ENCODE measurements around the gene PLPPR1. TPM values are rescaled to one million over a fixed set of nuclear protein-coding genes. Genes with fewer than 3 reads are reported as not detected.

PLPPR1 gene
- total RNA-seq, 1 experiment from 2014 or later: not detected

DNA sequence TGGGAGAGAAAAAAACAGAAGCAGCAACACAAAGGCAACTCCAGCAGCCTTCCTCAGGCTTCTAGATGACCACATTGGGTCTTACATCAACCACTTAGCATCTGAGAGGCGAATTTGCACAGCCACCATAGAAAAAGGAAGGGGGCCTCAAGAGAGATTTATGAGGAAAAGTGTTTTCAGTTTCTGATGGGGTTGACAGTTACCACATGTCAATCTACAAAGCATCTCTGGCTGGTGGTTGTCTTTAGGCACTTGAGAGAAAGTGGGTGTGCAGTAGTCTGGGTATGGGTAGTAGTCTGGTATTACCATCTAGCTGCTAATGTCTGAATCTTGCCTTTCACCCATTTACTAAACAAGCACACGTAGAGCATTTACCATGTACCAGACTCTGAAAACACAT is 218.8 kb downstream of the PLPPR1 start:
- no peak overlapping the region for H3K27ac Mint-ChIP-seq (ENCODE audit: unreplicated experiment)
- no TSS peak for BruUV-seq (replicated peaks)
- no peaks in the 10 kb centered on the region for H3K4me1 Mint-ChIP-seq (ENCODE audit: low read depth, unreplicated experiment)
- TF ChIP-seq, protein P1, sequence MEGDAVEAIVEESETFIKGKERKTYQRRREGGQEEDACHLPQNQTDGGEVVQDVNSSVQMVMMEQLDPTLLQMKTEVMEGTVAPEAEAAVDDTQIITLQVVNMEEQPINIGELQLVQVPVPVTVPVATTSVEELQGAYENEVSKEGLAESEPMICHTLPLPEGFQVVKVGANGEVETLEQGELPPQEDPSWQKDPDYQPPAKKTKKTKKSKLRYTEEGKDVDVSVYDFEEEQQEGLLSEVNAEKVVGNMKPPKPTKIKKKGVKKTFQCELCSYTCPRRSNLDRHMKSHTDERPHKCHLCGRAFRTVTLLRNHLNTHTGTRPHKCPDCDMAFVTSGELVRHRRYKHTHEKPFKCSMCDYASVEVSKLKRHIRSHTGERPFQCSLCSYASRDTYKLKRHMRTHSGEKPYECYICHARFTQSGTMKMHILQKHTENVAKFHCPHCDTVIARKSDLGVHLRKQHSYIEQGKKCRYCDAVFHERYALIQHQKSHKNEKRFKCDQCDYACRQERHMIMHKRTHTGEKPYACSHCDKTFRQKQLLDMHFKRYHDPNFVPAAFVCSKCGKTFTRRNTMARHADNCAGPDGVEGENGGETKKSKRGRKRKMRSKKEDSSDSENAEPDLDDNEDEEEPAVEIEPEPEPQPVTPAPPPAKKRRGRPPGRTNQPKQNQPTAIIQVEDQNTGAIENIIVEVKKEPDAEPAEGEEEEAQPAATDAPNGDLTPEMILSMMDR (IDR thresholded peaks at IDR 0.05; ENCODE audit: unreplicated experiment): no peak
- H3K36me3 Mint-ChIP-seq (ENCODE audit: insufficient read depth, unreplicated experiment): no peaks in the 10 kb centered on the region
- no peak for DNase-seq
- peaks cover 31% of the 10 kb centered on the region for H3K27me3 Mint-ChIP-seq (ENCODE audit: unreplicated experiment)
- CTCF ChIA-PET: interaction anchor here (0.8 kb wide), 1 partner anchor 64 kb away, joined by 4 read pairs; no protein-coding TSS in a partner anchor
- no peaks in the 10 kb centered on the region for H3K9me3 Mint-ChIP-seq (ENCODE audit: low read depth, unreplicated experiment)
- intact Hi-C loops (cut with micrococcal nuclease; ENCODE audit: unreplicated experiment): no loop called here
- no peak overlapping the region for H3K4me3 Mint-ChIP-seq (ENCODE audit: low read depth, unreplicated experiment)

DNA sequence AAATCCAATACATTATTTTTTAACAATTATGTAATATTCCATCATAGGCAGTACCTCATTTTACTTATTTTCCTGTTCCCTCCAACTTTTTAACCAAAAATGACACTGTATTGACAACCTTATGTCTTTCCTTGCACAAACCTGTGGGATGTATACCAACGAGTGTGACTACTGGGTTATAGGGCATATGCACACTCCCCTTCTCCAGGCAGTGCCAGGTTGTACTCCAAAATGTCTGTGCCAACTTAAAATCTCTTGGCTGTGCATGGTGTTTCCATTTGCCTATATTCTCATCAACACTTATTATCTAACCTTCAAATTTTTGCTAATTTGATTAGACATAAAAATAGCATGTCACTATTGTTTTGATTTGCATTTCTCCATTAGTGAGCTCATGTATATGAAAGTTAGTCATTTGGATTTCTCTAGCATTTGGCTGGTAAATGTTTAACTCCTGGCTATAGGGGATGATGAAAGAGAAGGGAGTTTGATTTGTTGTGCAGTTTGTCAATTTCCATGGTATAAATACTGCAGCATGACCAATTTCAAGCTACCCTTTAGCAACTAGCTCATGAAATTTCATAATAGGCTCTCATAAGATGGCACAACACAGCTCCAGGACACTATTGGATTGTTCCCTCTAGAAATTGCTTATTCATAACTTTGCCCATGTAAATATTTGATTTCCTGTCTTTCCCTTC is 226.4 kb downstream of the PLPPR1 start:
- no TSS peak for BruUV-seq (replicated peaks)
- Mint-ChIP-seq H3K27ac (ENCODE audit: unreplicated experiment) (no peak overlapping the region), H3K4me3 (ENCODE audit: low read depth, unreplicated experiment) (no peak overlapping the region), H3K27me3 (ENCODE audit: unreplicated experiment) (peaks cover 34% of the 10 kb centered on the region), H3K36me3 (ENCODE audit: insufficient read depth, unreplicated experiment) (no peaks in the 10 kb centered on the region), H3K4me1 (ENCODE audit: low read depth, unreplicated experiment) (no peaks in the 10 kb centered on the region), H3K9me3 (ENCODE audit: low read depth, unreplicated experiment) (no peaks in the 10 kb centered on the region)
- CTCF ChIA-PET: interaction anchor here (0.8 kb wide), 1 partner anchor 9 kb away, joined by 3 read pairs; no protein-coding TSS in a partner anchor
- TF ChIP-seq, protein P1 (IDR thresholded peaks at IDR 0.05; ENCODE audit: unreplicated experiment): no peak
- intact Hi-C loops (cut with micrococcal nuclease; ENCODE audit: unreplicated experiment): no loop called here
- DNase-seq: no peak

DNA sequence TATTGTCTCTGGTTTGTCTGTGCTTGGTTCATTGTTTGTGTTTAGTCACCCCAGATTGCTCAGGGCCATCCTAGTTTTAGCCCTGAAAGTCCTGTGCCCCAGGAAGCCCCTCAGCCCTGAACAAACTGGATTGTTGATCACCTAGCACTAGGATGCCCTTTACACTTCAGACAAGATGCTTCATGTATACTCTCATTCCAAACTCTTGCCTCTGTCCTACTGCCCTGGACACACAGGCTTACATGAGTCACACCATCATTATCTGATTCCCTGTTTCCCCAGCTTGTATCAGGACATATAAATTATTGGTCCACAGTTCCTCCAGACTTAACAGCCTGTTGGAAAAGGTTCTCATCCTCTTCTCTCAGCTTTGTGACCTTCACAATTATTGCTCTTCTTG is 236.2 kb downstream of the PLPPR1 start:
- BruUV-seq (replicated peaks): no TSS peak
- CTCF ChIA-PET: interaction anchor here (1.1 kb wide), 1 partner anchor 10 kb away, joined by 3 read pairs; no protein-coding TSS in a partner anchor

DNA sequence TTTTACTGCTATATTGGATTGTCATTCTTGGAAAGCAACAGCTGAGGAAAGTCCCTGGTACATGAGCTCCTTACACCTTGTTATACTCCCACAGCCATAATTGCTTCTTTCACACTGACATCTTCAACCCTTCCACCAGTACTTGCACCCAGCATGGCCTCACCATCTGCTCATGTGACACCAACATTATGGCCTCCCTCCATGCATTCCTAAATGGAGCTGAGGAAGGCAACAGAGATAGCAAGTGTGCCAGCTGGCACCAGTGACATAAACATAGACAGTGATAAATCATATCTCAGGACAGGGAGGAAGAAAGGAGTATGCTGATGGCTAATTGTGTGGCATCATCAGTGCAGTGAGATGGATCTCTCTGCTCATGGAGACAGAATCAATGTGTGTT is 236.7 kb downstream of the PLPPR1 start:
- Mint-ChIP-seq H3K9me3 (ENCODE audit: low read depth, unreplicated experiment) (no peaks in the 10 kb centered on the region), H3K4me1 (ENCODE audit: low read depth, unreplicated experiment) (no peaks in the 10 kb centered on the region), H3K27ac (ENCODE audit: unreplicated experiment) (no peak overlapping the region), H3K4me3 (ENCODE audit: low read depth, unreplicated experiment) (no peak overlapping the region), H3K36me3 (ENCODE audit: insufficient read depth, unreplicated experiment) (no peaks in the 10 kb centered on the region), H3K27me3 (ENCODE audit: unreplicated experiment) (peaks cover 28% of the 10 kb centered on the region)
- intact Hi-C loops (cut with micrococcal nuclease; ENCODE audit: unreplicated experiment): no loop called here
- TF ChIP-seq, protein P1 (IDR thresholded peaks at IDR 0.05; ENCODE audit: unreplicated experiment): no peak
- DNase-seq: no peak
- CTCF ChIA-PET: no interaction called here
- no TSS peak for BruUV-seq (replicated peaks)

More for the DNA sequence above, 236.2 kb downstream of the PLPPR1 start:
- peaks cover 33% of the 10 kb centered on the region for H3K27me3 Mint-ChIP-seq (ENCODE audit: unreplicated experiment)
- no peaks in the 10 kb centered on the region for H3K4me1 Mint-ChIP-seq (ENCODE audit: low read depth, unreplicated experiment)
- TF ChIP-seq, protein P1 (IDR thresholded peaks at IDR 0.05; ENCODE audit: unreplicated experiment): no peak
- no peaks in the 10 kb centered on the region for H3K9me3 Mint-ChIP-seq (ENCODE audit: low read depth, unreplicated experiment)
- H3K36me3 Mint-ChIP-seq (ENCODE audit: insufficient read depth, unreplicated experiment): no peaks in the 10 kb centered on the region
- H3K27ac Mint-ChIP-seq (ENCODE audit: unreplicated experiment): no peak overlapping the region
- H3K4me3 Mint-ChIP-seq (ENCODE audit: low read depth, unreplicated experiment): no peak overlapping the region
- no peak for DNase-seq
- intact Hi-C loops (cut with micrococcal nuclease; ENCODE audit: unreplicated experiment): no loop called here
